ENCODE measurements around the gene HIVEP3.

- TF ChIP-seq CTCF (IDR thresholded peaks at IDR 0.05) (no peak), POLR2A (IDR thresholded peaks at IDR 0.05) (no peak)
Observed at GRCh38 chr1:41702771-41703170, 216.0 kb downstream of the HIVEP3 start.

All from body of pancreas (tissue), 4 donors.